ENCODE results near the gene NXPH3.
A peak's percentile ranks its signal among the peaks of the same experiment; 100 is the strongest.

DNA sequence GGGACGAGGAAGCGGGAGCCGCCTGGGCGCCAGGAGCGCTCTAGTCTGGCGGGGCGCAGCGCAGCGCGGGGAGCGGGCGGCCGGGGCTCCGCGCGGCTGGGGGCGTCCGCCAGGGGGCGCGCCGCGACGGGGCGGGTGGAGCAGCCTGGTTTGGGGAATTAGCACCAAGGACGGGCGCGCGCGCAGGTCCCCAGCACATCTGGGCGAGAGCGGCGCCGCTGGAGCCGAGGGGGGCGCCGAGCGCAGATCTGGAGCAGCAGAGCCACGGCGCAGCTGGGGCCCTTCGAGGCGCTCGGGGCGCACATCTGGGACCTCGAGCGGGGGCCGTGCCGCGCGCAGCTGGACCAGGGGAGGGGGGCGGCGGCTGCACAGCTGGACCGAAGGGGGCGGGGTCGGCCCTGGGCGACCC is at the start of gene NXPH3:
- no peak for TF ChIP-seq EGR1 (conservative IDR thresholded peaks at IDR 0.05)
- no peak for TF ChIP-seq POLR2AphosphoS5 (IDR thresholded peaks at IDR 0.05; ENCODE audit: control insufficient read depth, insufficient read depth, low read depth, low read length)
- TF ChIP-seq, protein P1, sequence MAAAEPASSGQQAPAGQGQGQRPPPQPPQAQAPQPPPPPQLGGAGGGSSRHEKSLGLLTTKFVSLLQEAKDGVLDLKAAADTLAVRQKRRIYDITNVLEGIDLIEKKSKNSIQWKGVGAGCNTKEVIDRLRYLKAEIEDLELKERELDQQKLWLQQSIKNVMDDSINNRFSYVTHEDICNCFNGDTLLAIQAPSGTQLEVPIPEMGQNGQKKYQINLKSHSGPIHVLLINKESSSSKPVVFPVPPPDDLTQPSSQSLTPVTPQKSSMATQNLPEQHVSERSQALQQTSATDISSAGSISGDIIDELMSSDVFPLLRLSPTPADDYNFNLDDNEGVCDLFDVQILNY (CRISPR knock-in tag; IDR thresholded peaks at IDR 0.05), result no peak
- TF ChIP-seq, protein P2, sequence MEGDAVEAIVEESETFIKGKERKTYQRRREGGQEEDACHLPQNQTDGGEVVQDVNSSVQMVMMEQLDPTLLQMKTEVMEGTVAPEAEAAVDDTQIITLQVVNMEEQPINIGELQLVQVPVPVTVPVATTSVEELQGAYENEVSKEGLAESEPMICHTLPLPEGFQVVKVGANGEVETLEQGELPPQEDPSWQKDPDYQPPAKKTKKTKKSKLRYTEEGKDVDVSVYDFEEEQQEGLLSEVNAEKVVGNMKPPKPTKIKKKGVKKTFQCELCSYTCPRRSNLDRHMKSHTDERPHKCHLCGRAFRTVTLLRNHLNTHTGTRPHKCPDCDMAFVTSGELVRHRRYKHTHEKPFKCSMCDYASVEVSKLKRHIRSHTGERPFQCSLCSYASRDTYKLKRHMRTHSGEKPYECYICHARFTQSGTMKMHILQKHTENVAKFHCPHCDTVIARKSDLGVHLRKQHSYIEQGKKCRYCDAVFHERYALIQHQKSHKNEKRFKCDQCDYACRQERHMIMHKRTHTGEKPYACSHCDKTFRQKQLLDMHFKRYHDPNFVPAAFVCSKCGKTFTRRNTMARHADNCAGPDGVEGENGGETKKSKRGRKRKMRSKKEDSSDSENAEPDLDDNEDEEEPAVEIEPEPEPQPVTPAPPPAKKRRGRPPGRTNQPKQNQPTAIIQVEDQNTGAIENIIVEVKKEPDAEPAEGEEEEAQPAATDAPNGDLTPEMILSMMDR (IDR thresholded peaks at IDR 0.05 in 2 of 3, conservative IDR thresholded peaks at IDR 0.05 in 1 of 3; ENCODE audit: insufficient read depth in 2 of 3, low read depth in 1 of 3, low read length in 3 of 3), result peak in 2 of 3 experiments; percentile 67 to 80; a peak in 5 of 6 replicates
- TF ChIP-seq RBFOX2 (IDR thresholded peaks at IDR 0.05; ENCODE audit: low read depth, low read length), result no peak
- TF ChIP-seq SAP30 (IDR thresholded peaks at IDR 0.05; ENCODE audit: borderline replicate concordance, insufficient read depth, low read depth, low read length, poor library complexity, severe bottlenecking), result no peak
- TF ChIP-seq MXI1 (IDR thresholded peaks at IDR 0.05; ENCODE audit: low read depth, low read length), result no peak
- TF ChIP-seq, protein P3, sequence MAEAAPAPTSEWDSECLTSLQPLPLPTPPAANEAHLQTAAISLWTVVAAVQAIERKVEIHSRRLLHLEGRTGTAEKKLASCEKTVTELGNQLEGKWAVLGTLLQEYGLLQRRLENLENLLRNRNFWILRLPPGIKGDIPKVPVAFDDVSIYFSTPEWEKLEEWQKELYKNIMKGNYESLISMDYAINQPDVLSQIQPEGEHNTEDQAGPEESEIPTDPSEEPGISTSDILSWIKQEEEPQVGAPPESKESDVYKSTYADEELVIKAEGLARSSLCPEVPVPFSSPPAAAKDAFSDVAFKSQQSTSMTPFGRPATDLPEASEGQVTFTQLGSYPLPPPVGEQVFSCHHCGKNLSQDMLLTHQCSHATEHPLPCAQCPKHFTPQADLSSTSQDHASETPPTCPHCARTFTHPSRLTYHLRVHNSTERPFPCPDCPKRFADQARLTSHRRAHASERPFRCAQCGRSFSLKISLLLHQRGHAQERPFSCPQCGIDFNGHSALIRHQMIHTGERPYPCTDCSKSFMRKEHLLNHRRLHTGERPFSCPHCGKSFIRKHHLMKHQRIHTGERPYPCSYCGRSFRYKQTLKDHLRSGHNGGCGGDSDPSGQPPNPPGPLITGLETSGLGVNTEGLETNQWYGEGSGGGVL (CRISPR knock-in tag; IDR thresholded peaks at IDR 0.05), result no peak
- TF ChIP-seq JUNB (CRISPR knock-in tag; conservative IDR thresholded peaks at IDR 0.05), result no peak
- no peak for TF ChIP-seq TBL1XR1 (IDR thresholded peaks at IDR 0.05; ENCODE audit: low read length in 2 of 2)
- TF ChIP-seq MIER1 (IDR thresholded peaks at IDR 0.05; ENCODE audit: low read depth), result no peak
- 0 out of 2 replicates have a peak, but pooled peaks have one; percentile 10 for TF ChIP-seq RBM14 (IDR thresholded peaks at IDR 0.05; ENCODE audit: borderline replicate concordance, insufficient read depth, low read depth, low read length)

Data from K562 (cell line).